ENCODE data around the gene KRTAP2-4.

- TF ChIP-seq POLR2A (IDR thresholded peaks at IDR 0.05; ENCODE audit: low read length) (no peak), GATA1 (IDR thresholded peaks at IDR 0.05; ENCODE audit: low read depth, low read length) (no peak)
Measured at GRCh38 chr17:41054025-41054424, 11.7 kb downstream of the KRTAP2-4 start.

Measured in erythroblast (primary cell).